Measurements from ENCODE around the gene CLEC9A.

DNA sequence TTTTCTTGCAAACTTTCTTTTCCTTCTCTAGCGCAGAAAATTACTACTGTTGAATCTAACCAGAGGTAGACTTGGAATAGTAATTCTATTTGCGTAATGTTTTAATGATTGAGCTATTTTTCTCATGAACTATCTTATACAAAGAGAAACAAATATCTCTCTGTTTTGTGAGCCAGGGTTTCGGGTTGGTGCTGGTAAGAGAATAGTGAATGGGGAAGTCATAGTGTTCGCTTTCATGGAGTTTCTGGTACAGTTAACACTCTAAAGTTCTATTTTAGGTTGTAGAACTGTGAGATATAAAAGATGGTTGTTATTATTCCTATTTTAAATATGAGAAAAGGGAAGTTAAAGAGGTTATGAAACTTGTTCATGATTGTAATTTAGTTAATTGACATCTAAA, 38.2 kb upstream of the CLEC9A start:
- no peak for TF ChIP-seq RXRA (IDR thresholded peaks at IDR 0.05)
- TF ChIP-seq CTCF (IDR thresholded peaks at IDR 0.05; ENCODE audit: low read depth, low read length, missing input control), result no peak
- TF ChIP-seq RAD21 (IDR thresholded peaks at IDR 0.05), result no peak
